HG03575 (cell line): ENCODE data around the gene DIAPH3.
"Not testable (repeated sequence)": the region's sequence is repeated elsewhere in the genome, so short reads cannot be mapped to it uniquely, and the experiment has no call there.

Experiments
- ATAC-seq: cut with Tn5 transposase; IDR thresholded peaks from one replicate; pipeline ENCODE4 v1.9.1; 2021; ENCODE audit not compliant: unreplicated experiment, insufficient number of reproducible peaks, low FRiP score; ENCODE audit errors: extremely low read depth

Gene DIAPH3

GRCh38 chr13:60043262-60043661 is 120.5 kb downstream of the DIAPH3 start:
- ATAC-seq, result no peak

- ATAC-seq, result not testable (repeated sequence)
These were observed 123.1 kb downstream of the DIAPH3 start for GRCh38 chr13:60040668-60041067.

- no peak for ATAC-seq
These were observed 127.9 kb downstream of the DIAPH3 start for GRCh38 chr13:60035874-60036273.

GRCh38 chr13:60032851-60033250 is 130.9 kb downstream of the DIAPH3 start:
- ATAC-seq, result no peak

GRCh38 chr13:60028021-60028420 is 135.7 kb downstream of the DIAPH3 start:
- ATAC-seq, result no peak

- ATAC-seq, result no peak
These were observed 137.4 kb downstream of the DIAPH3 start for GRCh38 chr13:60026286-60026685.

GRCh38 chr13:60020288-60020687 is 143.4 kb downstream of the DIAPH3 start:
- ATAC-seq, result no peak

GRCh38 chr13:60019119-60019993 is 144.4 kb downstream of the DIAPH3 start:
- peak; percentile 41 for ATAC-seq

GRCh38 chr13:60018536-60018935 is 145.2 kb downstream of the DIAPH3 start:
- ATAC-seq, result no peak

GRCh38 chr13:60016229-60016628 is 147.5 kb downstream of the DIAPH3 start:
- ATAC-seq, result no peak

- no peak for ATAC-seq
These were observed 150.6 kb downstream of the DIAPH3 start for GRCh38 chr13:60013166-60013565.

- no peak for ATAC-seq
These were observed 151.2 kb downstream of the DIAPH3 start for GRCh38 chr13:60012488-60012887.

GRCh38 chr13:60009300-60010253 is 154.2 kb downstream of the DIAPH3 start:
- no peak for ATAC-seq

- no peak for ATAC-seq
These were observed 161.8 kb downstream of the DIAPH3 start for GRCh38 chr13:60001889-60002288.

GRCh38 chr13:60000976-60001375 is 162.8 kb downstream of the DIAPH3 start:
- no peak for ATAC-seq

- no peak for ATAC-seq
These were observed 163.6 kb downstream of the DIAPH3 start for GRCh38 chr13:60000081-60000480.

GRCh38 chr13:59997976-59998375 is 165.8 kb downstream of the DIAPH3 start:
- ATAC-seq, result no peak

- no peak for ATAC-seq
These were observed 167.2 kb downstream of the DIAPH3 start for GRCh38 chr13:59996461-59996980.

- ATAC-seq, result no peak
These were observed 172.3 kb downstream of the DIAPH3 start for GRCh38 chr13:59991395-59991794.
